GM19240 (cell line): Measurements from ENCODE around the gene PMEPA1.

Source experiments
- DNase-seq: peaks from one replicate; pipeline ENCODE4 v3.0.0; 2011; ENCODE audit warnings: low spot score; ENCODE audit not compliant: insufficient read length

The PMEPA1 gene

GRCh38 chr20:57709823-57710799 is at the start of gene PMEPA1:
Gene PMEPA1 (minus strand): TSS chr20:57710015. CDS start chr20:57709582, 433 bp downstream.
- peak; percentile 83 for DNase-seq

GRCh38 chr20:57757767-57758166 is 48.0 kb upstream of the PMEPA1 start:
- DNase-seq = no peak

GRCh38 chr20:57756921-57757320 is 47.1 kb upstream of the PMEPA1 start:
- DNase-seq = no peak

- DNase-seq = no peak
Measured at GRCh38 chr20:57756213-57756612, 46.4 kb upstream of the PMEPA1 start.

GRCh38 chr20:57755609-57756008 is 45.8 kb upstream of the PMEPA1 start:
- no peak for DNase-seq

- no peak for DNase-seq
Measured at GRCh38 chr20:57754190-57754589, 44.4 kb upstream of the PMEPA1 start.

- no peak for DNase-seq
Measured at GRCh38 chr20:57753332-57754164, 43.7 kb upstream of the PMEPA1 start.

- no peak for DNase-seq
Measured at GRCh38 chr20:57751411-57751810, 41.6 kb upstream of the PMEPA1 start.

- no peak for DNase-seq
Measured at GRCh38 chr20:57749869-57750268, 40.1 kb upstream of the PMEPA1 start.

- no peak for DNase-seq
Measured at GRCh38 chr20:57749131-57749690, 39.4 kb upstream of the PMEPA1 start.

- DNase-seq = no peak
Measured at GRCh38 chr20:57748601-57749130, 38.9 kb upstream of the PMEPA1 start.

GRCh38 chr20:57747861-57748481 is 38.2 kb upstream of the PMEPA1 start:
- no peak for DNase-seq

GRCh38 chr20:57746832-57747404 is 37.1 kb upstream of the PMEPA1 start:
- no peak for DNase-seq

- DNase-seq = no peak
Measured at GRCh38 chr20:57746201-57746600, 36.4 kb upstream of the PMEPA1 start.

- DNase-seq = no peak
Measured at GRCh38 chr20:57744206-57744605, 34.4 kb upstream of the PMEPA1 start.

GRCh38 chr20:57743450-57744095 is 33.8 kb upstream of the PMEPA1 start:
- no peak for DNase-seq

GRCh38 chr20:57742507-57743181 is 32.8 kb upstream of the PMEPA1 start:
- no peak for DNase-seq

- no peak for DNase-seq
Measured at GRCh38 chr20:57738484-57738883, 28.7 kb upstream of the PMEPA1 start.

GRCh38 chr20:57738053-57738452 is 28.2 kb upstream of the PMEPA1 start:
- no peak for DNase-seq

- DNase-seq = no peak
Measured at GRCh38 chr20:57737349-57737748, 27.5 kb upstream of the PMEPA1 start.
